ENCODE results near the gene CHST11.

CHST11 gene

DNA sequence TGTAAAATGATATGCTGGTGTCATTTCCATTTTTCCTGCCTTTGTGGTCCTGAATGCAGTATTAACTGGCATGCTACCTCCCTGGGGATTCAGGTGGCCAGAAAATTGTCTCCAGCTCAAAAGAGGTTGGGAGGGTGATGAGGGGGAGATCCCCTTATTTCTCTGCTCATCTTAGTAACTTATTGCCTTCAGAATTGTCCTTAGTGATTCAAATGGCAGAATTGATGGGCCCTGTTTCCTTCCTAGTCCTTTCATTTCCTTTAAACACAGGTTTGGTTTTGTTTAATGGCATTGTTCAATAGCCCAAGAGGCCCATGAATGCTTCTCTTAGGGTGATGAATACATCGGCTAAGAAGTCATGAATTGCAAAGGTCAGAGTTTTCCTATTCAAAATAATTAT is 294.4 kb downstream of the CHST11 start:
- no peaks in the 10 kb centered on the region for H3K9me3 Mint-ChIP-seq
- no peak overlapping the region for H3K27ac Mint-ChIP-seq
- H3K4me3 Mint-ChIP-seq = no peak overlapping the region

DNA sequence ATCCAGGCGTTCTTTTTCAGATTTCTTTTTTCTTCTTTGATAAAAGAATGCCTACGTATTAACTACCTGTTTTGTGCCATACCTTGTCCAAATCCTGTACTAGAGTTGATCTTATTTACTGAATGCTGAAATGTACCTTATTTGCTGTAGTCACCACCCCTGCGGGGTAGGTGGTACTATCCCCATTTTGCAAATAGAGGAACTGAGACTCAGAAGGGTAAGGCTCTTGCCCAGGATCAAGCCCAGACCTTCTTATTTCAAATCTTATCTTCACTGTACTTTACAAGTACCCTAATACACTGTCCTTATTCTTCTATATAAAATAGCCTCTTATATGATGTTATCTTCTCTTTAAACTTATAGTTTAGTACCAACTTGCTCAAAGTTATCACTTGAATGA is 294.8 kb downstream of the CHST11 start:
- peaks cover 32% of the 10 kb centered on the region for H3K4me1 Mint-ChIP-seq
- no peaks in the 10 kb centered on the region for H3K9me3 Mint-ChIP-seq

More for the DNA sequence above, 294.4 kb downstream of the CHST11 start:
- no peaks in the 10 kb centered on the region for H3K36me3 Mint-ChIP-seq
- H3K27me3 Mint-ChIP-seq = no peaks in the 10 kb centered on the region
- peaks cover 36% of the 10 kb centered on the region for H3K4me1 Mint-ChIP-seq

DNA sequence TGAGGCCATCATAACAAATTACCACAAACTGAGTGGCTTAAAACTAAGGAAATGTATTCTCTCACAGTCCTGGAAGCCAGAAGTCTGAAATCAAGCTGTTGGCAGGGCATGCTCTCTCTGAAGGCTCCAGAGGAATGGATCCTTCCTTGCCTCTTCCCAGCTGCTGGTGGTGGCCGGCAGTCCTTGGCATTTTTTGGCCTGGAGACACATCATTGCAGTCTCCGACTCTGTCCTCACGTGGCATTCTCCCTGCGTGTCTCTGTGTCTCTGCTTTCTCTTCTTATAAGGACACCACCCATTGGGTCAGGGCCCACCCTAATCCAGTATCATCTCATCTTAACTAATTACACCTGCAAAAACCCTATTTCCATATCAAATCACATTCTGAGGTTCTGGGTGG is 295.3 kb downstream of the CHST11 start:
- Mint-ChIP-seq H3K27ac (no peak overlapping the region), H3K9me3 (no peaks in the 10 kb centered on the region), H3K4me1 (peaks cover 27% of the 10 kb centered on the region), H3K4me3 (no peak overlapping the region), H3K36me3 (peaks cover 5% of the 10 kb centered on the region), H3K27me3 (no peaks in the 10 kb centered on the region)

More for the DNA sequence above, 294.8 kb downstream of the CHST11 start:
- no peak overlapping the region for H3K4me3 Mint-ChIP-seq
- peaks cover under 1% of the 10 kb centered on the region for H3K36me3 Mint-ChIP-seq
- H3K27me3 Mint-ChIP-seq = no peaks in the 10 kb centered on the region
- no peak overlapping the region for H3K27ac Mint-ChIP-seq

DNA sequence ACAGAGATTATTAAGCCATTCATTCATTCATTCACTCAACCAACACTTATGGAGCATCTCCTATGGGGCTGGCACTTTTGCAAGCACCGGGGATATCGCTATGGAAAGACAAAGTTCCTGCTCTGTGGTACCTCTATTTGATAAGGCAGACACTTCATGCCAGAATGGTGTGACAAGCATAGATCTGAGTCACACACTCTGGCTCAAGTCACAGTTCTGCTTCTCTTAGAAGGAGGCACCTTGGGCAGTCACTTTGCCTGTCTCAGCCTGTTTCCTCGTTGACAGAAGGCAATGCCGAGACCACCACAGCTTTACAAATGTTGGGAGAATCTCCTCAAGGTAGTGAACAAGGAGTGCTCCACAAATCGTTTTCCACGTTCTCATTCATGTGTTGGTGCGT is 296.1 kb downstream of the CHST11 start:
- Mint-ChIP-seq H3K36me3 (peaks cover 11% of the 10 kb centered on the region), H3K4me1 (peaks cover 19% of the 10 kb centered on the region), H3K4me3 (no peak overlapping the region), H3K27me3 (no peaks in the 10 kb centered on the region), H3K27ac (no peak overlapping the region), H3K9me3 (no peaks in the 10 kb centered on the region)

DNA sequence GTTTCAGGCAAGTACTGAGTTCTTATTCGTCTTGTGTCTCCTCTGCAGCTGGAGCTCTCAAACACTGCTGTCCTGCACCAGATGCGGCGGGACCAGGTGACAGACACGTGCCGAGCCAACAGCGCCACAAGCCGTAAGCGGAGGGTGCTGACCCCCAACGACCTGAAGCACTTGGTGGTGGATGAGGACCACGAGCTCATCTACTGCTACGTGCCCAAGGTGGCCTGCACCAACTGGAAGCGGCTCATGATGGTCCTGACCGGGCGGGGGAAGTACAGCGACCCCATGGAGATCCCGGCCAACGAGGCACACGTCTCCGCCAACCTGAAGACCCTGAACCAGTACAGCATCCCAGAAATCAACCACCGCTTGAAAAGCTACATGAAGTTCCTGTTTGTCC is 300.2 kb downstream of the CHST11 start:
- H3K27me3 Mint-ChIP-seq = no peaks in the 10 kb centered on the region
- peaks cover 15% of the 10 kb centered on the region for H3K36me3 Mint-ChIP-seq
- H3K4me3 Mint-ChIP-seq = no peak overlapping the region
- H3K27ac Mint-ChIP-seq = no peak overlapping the region
- no peaks in the 10 kb centered on the region for H3K4me1 Mint-ChIP-seq
- H3K9me3 Mint-ChIP-seq = no peaks in the 10 kb centered on the region

DNA sequence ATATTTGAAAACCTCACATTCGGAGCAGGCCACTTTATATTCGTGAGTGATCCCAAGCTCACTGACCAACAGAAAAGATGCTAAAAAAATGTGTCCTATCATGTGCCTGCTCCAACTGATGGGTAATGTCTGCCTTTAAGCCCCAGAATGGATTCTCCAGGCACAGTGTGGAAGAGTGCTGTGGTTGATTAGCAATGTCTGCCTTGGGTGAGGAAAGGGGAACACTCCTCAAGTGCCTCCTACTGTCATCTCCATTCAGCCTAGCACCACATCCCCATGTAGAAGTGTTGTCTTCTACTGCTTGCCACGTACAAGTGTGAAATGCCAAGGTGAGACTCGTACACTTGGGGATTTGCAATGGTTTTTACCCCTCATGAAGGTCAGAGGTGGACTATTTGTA is 302.0 kb downstream of the CHST11 start:
- no peak overlapping the region for H3K4me3 Mint-ChIP-seq
- peaks cover 16% of the 10 kb centered on the region for H3K36me3 Mint-ChIP-seq
- peaks cover 9% of the 10 kb centered on the region for H3K4me1 Mint-ChIP-seq
- no peaks in the 10 kb centered on the region for H3K9me3 Mint-ChIP-seq
- H3K27me3 Mint-ChIP-seq = no peaks in the 10 kb centered on the region
- H3K27ac Mint-ChIP-seq = no peak overlapping the region

DNA sequence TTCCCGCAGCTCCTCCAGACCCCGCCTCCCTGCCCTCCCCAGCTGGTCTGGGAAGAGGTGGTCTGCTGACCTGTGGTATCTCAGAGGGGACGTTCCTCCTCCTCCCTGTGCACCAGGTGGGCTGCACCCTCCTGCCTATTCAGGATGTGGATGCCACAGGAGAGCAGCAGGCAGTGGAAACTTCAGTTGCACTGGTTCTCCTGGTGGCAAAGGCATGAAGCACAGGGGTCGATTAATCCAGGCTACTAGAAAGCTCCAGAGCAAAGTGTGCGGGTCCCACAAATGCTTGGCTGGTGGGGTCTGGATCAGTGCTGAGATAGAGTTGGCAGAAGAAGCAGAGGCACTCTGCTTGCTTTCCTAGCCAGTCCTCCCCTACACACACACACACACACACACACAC is 304.3 kb downstream of the CHST11 start:
- Mint-ChIP-seq H3K27ac (no peak overlapping the region), H3K9me3 (no peaks in the 10 kb centered on the region), H3K27me3 (no peaks in the 10 kb centered on the region), H3K4me3 (no peak overlapping the region), H3K4me1 (peaks cover 25% of the 10 kb centered on the region), H3K36me3 (peaks cover 16% of the 10 kb centered on the region)

DNA sequence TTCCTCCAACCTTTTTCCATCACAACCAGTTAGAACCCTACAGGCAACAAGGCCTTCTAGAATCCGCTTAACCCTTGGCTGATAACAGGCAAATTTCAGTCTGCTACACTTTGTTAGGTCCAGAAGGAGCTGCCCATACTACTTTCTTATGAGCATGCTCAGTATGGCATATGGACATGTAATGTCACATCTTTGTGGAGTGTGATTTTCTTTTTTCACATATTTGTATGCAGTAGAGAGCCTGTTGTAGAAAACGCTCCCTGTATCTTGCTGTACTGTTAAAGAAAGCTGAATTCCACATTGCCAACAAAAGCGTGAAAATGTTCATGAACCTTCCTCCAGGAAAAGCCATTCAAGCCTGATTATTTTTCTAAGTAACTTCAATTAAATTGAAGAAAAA is 304.9 kb downstream of the CHST11 start:
- no peak overlapping the region for H3K4me3 Mint-ChIP-seq
- H3K27me3 Mint-ChIP-seq = no peaks in the 10 kb centered on the region
- H3K4me1 Mint-ChIP-seq = peaks cover 25% of the 10 kb centered on the region
- peaks cover 15% of the 10 kb centered on the region for H3K36me3 Mint-ChIP-seq
- no peaks in the 10 kb centered on the region for H3K9me3 Mint-ChIP-seq
- no peak overlapping the region for H3K27ac Mint-ChIP-seq

DNA sequence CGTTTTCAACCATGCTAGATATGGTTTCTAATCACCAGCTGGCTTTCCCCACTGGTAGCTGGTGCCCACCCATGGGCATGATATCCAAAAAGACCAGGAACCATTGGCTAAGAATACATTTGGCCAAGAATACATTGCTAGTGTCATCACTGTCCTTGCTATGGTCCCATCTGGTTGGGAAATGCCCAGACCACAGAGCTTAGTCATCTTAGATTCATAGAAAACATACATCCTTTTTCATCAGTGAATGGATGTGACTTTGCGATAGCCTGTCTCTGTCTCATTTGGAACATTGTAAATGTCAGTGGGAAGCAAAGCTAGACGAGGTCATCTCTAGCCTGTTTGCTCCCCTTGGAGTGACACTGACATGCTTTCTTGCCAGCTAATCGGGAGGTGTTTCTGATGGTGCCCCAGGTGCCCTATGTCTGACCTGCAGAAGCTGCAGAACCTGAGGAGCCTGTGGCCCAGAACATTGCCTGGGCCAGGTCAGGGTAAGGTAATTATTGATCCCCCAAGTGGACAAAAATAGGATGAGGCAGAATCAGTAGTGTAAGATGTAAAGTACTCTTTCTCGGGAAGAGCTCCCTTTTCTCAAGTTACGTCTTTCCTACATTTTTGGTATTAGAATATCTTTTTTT is 306.5 kb downstream of the CHST11 start:
- H3K9me3 Mint-ChIP-seq = no peaks in the 10 kb centered on the region
- no peak overlapping the region for H3K4me3 Mint-ChIP-seq
- H3K36me3 Mint-ChIP-seq = peaks cover 2% of the 10 kb centered on the region
- H3K27me3 Mint-ChIP-seq = no peaks in the 10 kb centered on the region
- H3K27ac Mint-ChIP-seq = peak overlapping the region; percentile 32
- H3K4me1 Mint-ChIP-seq = peaks cover 25% of the 10 kb centered on the region

DNA sequence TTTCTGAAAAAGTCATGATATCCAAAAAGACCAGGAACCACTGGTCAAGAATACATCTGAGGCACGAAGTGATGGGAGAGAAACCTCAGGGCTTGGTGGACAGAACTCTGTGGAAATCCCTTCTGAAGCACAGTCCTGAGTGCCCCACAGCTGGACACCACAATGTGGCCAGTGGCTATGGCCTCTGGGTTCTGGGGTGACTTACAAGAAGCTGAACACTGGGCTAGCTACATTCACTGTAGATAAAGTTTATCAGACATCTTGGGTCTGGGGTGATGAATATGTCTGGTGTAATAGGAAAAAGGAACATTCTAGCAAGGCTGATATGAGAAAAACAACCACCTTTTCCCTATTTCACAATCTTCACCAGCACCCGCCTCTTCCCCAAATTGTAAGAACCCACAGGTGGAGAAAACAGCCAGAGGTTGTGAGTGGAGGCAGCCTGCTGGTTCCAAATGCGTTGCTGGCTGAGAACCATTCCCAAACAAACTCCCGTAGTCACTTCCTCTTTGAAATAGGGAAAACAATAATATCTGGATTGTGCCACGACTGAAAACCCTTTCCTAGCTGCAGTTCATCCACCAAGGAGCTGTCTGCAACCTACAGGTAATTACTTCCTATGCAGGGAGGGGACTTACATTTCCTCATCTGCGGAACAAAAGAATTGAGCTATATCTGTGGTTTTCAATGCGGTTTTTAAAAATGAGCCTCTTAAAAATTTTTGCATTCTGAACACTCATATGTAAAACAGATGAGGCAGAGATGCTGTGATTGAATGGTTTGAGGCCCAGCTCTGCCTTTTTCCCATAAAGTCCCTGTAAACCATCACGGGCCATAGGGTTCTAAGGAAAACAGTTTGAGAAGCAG is 307.7 kb downstream of the CHST11 start:
- Mint-ChIP-seq H3K36me3 (peaks cover 1% of the 10 kb centered on the region), H3K4me3 (no peak overlapping the region), H3K9me3 (no peaks in the 10 kb centered on the region), H3K27ac (no peak overlapping the region), H3K27me3 (no peaks in the 10 kb centered on the region), H3K4me1 (peaks cover 25% of the 10 kb centered on the region)

DNA sequence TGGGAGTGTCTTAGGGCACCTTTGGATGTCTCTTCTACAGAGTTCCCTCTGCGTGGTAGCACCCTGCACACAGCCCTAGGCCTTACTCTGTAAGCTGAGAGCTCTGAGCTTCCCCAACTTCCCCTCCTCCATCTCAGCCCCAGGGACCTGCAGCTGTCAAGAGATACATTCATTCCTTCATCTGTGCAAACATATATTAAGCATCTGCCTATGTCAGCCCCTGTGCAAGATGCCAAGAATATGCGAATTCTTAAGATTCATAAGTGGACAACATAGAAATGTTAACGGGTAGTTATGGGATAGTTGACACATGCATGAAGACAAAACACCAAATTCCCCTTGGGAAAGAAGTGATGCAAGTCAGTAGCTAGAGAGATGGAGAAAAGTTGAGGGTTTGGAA is 310.5 kb downstream of the CHST11 start:
- no peaks in the 10 kb centered on the region for H3K9me3 Mint-ChIP-seq

DNA sequence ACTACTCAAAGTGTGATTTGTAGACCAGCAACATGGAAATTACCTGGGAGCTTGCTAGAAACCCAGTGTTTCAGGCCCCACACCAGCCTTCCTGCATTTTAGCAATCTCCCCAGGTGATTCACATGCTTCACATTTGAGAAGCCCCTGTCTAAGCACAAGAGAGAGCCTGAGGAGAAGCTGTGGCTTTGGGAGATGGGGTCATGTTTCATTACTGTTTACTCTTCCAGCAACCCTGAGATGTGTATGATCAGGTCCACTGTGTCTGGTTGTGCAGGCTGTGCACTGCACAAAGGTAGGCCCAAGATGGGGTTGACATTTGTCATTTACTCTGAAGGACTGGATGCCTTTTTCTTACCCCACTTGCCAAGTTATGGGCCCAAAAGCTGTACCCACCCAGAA is 311.3 kb downstream of the CHST11 start:
- H3K27ac Mint-ChIP-seq = no peak overlapping the region
- no peak overlapping the region for H3K4me3 Mint-ChIP-seq
- H3K4me1 Mint-ChIP-seq = peaks cover 22% of the 10 kb centered on the region
- peaks cover 6% of the 10 kb centered on the region for H3K36me3 Mint-ChIP-seq
- H3K9me3 Mint-ChIP-seq = peaks cover 7% of the 10 kb centered on the region
- H3K27me3 Mint-ChIP-seq = no peaks in the 10 kb centered on the region

More for the DNA sequence above, 310.5 kb downstream of the CHST11 start:
- H3K4me1 Mint-ChIP-seq = peaks cover 25% of the 10 kb centered on the region
- no peak overlapping the region for H3K27ac Mint-ChIP-seq
- no peak overlapping the region for H3K4me3 Mint-ChIP-seq
- no peaks in the 10 kb centered on the region for H3K27me3 Mint-ChIP-seq
- peaks cover 1% of the 10 kb centered on the region for H3K36me3 Mint-ChIP-seq

DNA sequence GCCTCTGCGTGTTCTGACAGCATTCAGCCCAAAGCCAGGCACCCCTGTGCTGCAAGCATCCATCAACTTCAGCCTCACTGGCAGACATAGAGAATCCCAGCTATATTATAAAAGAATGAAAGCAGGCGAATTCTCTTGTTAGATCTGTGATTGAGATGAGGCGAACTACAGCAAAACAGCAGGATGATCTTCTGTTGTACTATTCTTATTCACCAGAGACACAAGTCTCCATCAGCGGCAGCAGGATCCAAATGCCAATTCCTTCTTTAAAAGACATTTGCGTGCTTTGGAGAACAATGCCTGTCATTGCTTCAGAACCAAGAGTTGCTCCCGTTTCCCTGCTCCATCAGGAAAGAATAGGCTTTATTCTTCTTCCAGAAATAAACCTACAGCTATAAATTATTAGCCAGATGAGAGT is 312.4 kb downstream of the CHST11 start:
- H3K4me1 Mint-ChIP-seq = peaks cover 13% of the 10 kb centered on the region
- H3K36me3 Mint-ChIP-seq = peaks cover 7% of the 10 kb centered on the region
- H3K27ac Mint-ChIP-seq = no peak overlapping the region
- H3K9me3 Mint-ChIP-seq = peaks cover 11% of the 10 kb centered on the region
- H3K27me3 Mint-ChIP-seq = no peaks in the 10 kb centered on the region
- H3K4me3 Mint-ChIP-seq = no peak overlapping the region

DNA sequence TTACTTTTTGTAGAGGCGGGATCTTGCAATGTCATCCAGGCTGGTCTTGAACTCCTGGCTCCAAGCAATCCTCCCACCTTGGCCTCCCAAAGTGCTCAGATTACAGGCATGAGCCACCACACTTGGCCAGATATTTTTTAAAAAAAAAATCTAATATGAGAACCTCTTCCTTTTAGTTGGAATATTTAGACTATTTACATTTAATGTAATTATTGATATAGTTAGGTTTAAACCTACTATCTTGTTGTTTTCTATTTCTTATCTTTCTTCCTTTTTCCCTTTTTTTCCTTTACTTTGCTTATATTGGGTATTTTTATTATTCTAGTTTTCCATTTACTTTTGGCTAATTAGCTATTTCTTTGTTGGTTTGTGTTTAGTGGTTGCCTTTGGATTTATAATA is 315.6 kb downstream of the CHST11 start:
- Mint-ChIP-seq H3K9me3 (peaks cover 11% of the 10 kb centered on the region), H3K27me3 (no peaks in the 10 kb centered on the region), H3K27ac (peak overlapping the region; percentile 51), H3K4me3 (no peak overlapping the region), H3K4me1 (no peaks in the 10 kb centered on the region), H3K36me3 (peaks cover 7% of the 10 kb centered on the region)

DNA sequence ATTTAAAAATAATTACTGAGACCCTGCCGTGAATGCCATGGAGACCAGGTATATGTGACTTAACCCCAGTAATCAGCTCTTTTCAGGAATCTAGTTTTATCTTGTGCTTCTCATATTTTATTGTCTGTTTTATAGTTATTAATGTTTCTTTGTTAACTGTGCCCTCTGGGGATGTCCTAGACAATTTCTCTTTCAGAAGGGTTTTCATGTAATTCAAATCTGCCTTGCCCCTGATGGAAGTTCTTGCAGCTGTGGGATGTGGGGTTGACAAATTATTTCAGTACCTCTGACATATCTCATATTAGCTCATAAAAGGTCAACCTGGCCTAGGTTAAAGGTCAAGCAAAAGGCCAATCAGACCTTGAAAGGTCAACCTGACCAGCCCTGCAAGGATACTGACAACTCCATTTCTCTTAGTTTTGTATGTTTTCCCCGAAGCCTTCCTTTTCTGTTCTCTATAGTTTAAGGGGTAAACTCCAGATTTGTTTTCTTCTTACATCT is 319.0 kb downstream of the CHST11 start:
- peaks cover 11% of the 10 kb centered on the region for H3K9me3 Mint-ChIP-seq
- no peaks in the 10 kb centered on the region for H3K4me1 Mint-ChIP-seq
- H3K27me3 Mint-ChIP-seq = no peaks in the 10 kb centered on the region
- no peak overlapping the region for H3K27ac Mint-ChIP-seq
- H3K4me3 Mint-ChIP-seq = no peak overlapping the region
- peaks cover 10% of the 10 kb centered on the region for H3K36me3 Mint-ChIP-seq

DNA sequence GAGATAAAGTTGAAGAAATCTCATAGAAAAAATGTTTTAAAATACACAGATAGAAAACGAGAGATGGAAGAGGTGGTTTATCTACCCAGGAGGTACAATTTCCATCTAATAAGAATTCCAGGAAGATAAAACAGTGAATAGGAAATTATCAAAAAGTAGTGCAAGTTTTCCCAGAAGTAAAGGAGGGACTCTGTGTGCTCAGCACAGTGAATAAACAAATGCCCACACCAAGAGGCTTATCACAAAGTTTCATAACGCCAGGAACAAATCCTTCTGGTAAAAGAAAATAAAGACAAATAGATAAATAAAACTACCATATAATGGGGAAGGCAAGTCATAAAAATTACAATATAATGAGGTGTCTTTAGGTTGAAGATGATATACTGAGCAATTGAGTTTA is 322.4 kb downstream of the CHST11 start:
- Mint-ChIP-seq H3K4me3 (no peak overlapping the region), H3K4me1 (no peaks in the 10 kb centered on the region), H3K36me3 (peaks cover 3% of the 10 kb centered on the region), H3K27ac (no peak overlapping the region), H3K9me3 (no peaks in the 10 kb centered on the region), H3K27me3 (no peaks in the 10 kb centered on the region)

Measured in activated naive CD4-positive, alpha-beta T cell treated with anti-CD3 and anti-CD28 coated beads, Interleukin-2, amount 50 U/mL, for 24 hours (primary cell).